HepG2 (cell line): ENCODE measurements around the gene C1orf216. TPM values are rescaled to one million over a fixed set of nuclear protein-coding genes. Genes with fewer than 3 reads are reported as not detected.

Experiments
- E2F2 ChIP-seq: sonication (generic); formaldehyde crosslinking; IDR thresholded peaks from 2 replicates; pipeline ENCODE4 v1.4.0; 2020; ENCODE audit warnings: missing genetic modification reagents, borderline replicate concordance
- ELF4 ChIP-seq: sonication (generic); formaldehyde crosslinking; IDR thresholded peaks from 2 replicates; pipeline ENCODE4 v1.5.0; 2020; ENCODE audit warnings: missing genetic modification reagents, mild to moderate bottlenecking, moderate library complexity, borderline replicate concordance
- HHEX ChIP-seq: IDR thresholded peaks from 2 replicates; pipeline ENCODE4 v1.6.1; 2016; ENCODE audit warnings: control low read depth
- MATR3 ChIP-seq: sonication (generic); formaldehyde crosslinking; IDR thresholded peaks from 2 replicates; pipeline ENCODE4 v1.4.0; 2020; ENCODE audit warnings: missing genetic modification reagents
- MTF1 ChIP-seq: sonication (generic); formaldehyde crosslinking; IDR thresholded peaks from 2 replicates; pipeline ENCODE4 v1.5.0; 2020; ENCODE audit warnings: missing genetic modification reagents
- MYNN ChIP-seq: sonication (generic); formaldehyde crosslinking; IDR thresholded peaks from 2 replicates; pipeline ENCODE4 v1.4.0; 2020; ENCODE audit warnings: mild to moderate bottlenecking, low read depth, missing genetic modification reagents
- PCBP2 ChIP-seq: fragments of 200-400 bp; formaldehyde crosslinking; optimal IDR thresholded peaks from 2 replicates; pipeline ENCODE3; 2018; ENCODE audit warnings: low read length, low read depth; ENCODE audit not compliant: poor library complexity, severe bottlenecking
- RBFOX2 ChIP-seq: fragments of 200-400 bp; formaldehyde crosslinking; IDR thresholded peaks from 2 replicates; pipeline ENCODE4 v1.6.1; 2017; ENCODE audit warnings: low read depth, mild to moderate bottlenecking, low read length
- RFX5 ChIP-seq: IDR thresholded peaks from 2 replicates; pipeline ENCODE4 v1.6.1; 2011; ENCODE audit warnings: low read depth, low read length, improper control_type of control experiment
- TFDP1 ChIP-seq: IDR thresholded peaks from 2 replicates; pipeline ENCODE4 v1.6.1; 2016; ENCODE audit warnings: missing compliant biosample characterization, missing genetic modification reagents, borderline replicate concordance
- THAP7 ChIP-seq: sonication (generic); formaldehyde crosslinking; IDR thresholded peaks from 2 replicates; pipeline ENCODE4 v1.8.1; 2023; ENCODE audit warnings: mild to moderate bottlenecking, missing genetic modification reagents
- THYN1 ChIP-seq: sonication (generic); formaldehyde crosslinking; IDR thresholded peaks from 2 replicates; pipeline ENCODE4 v1.8.1; 2023; ENCODE audit warnings: low read depth, mild to moderate bottlenecking, moderate library complexity, missing genetic modification reagents, borderline replicate concordance
- WIZ ChIP-seq: sonication (generic); formaldehyde crosslinking; IDR thresholded peaks from 2 replicates; pipeline ENCODE4 v1.5.1; 2020; ENCODE audit warnings: mild to moderate bottlenecking, missing genetic modification reagents
- ZBTB26 ChIP-seq: IDR thresholded peaks from 2 replicates; pipeline ENCODE4 v1.6.1; 2016; ENCODE audit warnings: missing compliant biosample characterization, missing genetic modification reagents, borderline replicate concordance
- ZNF225 ChIP-seq: sonication (generic); formaldehyde crosslinking; IDR thresholded peaks from 2 replicates; pipeline ENCODE4 v1.4.0; 2020; ENCODE audit warnings: mild to moderate bottlenecking, missing genetic modification reagents
- ZNF263 ChIP-seq: sonication (generic); formaldehyde crosslinking; IDR thresholded peaks from 2 replicates; pipeline ENCODE4 v1.4.0; 2020; ENCODE audit warnings: missing genetic modification reagents
- ZNF543 ChIP-seq: sonication (generic); formaldehyde crosslinking; IDR thresholded peaks from 2 replicates; pipeline ENCODE4 v1.4.0; 2020; ENCODE audit warnings: mild to moderate bottlenecking, missing genetic modification reagents
- ZNF605 ChIP-seq: sonication (generic); formaldehyde crosslinking; IDR thresholded peaks from 2 replicates; pipeline ENCODE4 v1.8.0; 2022; ENCODE audit warnings: mild to moderate bottlenecking, missing genetic modification reagents
- polyA plus RNA-seq, 8 experiments: library from polyadenylated mRNA; depleted of rRNA in 3 of 8; stranded (reverse) in 7 of 8; unstranded in 1 of 8; fragments of >200 nt; fragmentation: Illumina TruSeq in 4 of 8; extraction: Trizol in 4 of 8; gene quantifications; 2 replicates each; pipeline versions ENCODE4 v1.2.1 to v1.2.3, GENCODE V29; 2011 to 2016; ENCODE audit warnings: low read depth in 4 of 8, missing spikeins in 1 of 8, mixed read lengths in 1 of 8; ENCODE audit not compliant: insufficient read depth in 1 of 8
- total RNA-seq, 5 experiments: library from RNA; depleted of rRNA; stranded (reverse); fragments of >200 nt; fragmentation: Illumina TruSeq; extraction: Trizol; gene quantifications; 2 replicates each; pipeline ENCODE4 v1.2.3, GENCODE V29; 2016; ENCODE audit warnings: low read depth in 1 of 5

C1orf216 gene
- total and polyA plus RNA-seq, 2 of the 13 experiments (the other 11 are each of a cell fraction or from before 2014, with no cell fraction given): 0.48 to 1.1 TPM

- peak; percentile 26; the same call in 1 of the 2 replicates for TF ChIP-seq TFDP1 (CRISPR knock-in tag)
- TF ChIP-seq ZNF605 (CRISPR knock-in tag): no peak
- TF ChIP-seq HHEX (CRISPR knock-in tag): no peak
- TF ChIP-seq THAP7: no peak
- TF ChIP-seq ELF4 (CRISPR knock-in tag): no peak
- TF ChIP-seq RFX5: no peak
- TF ChIP-seq MTF1: no peak
- no peak for TF ChIP-seq THYN1
- no peak for TF ChIP-seq RBFOX2
- no peak for TF ChIP-seq E2F2 (CRISPR knock-in tag)
- TF ChIP-seq MYNN: no peak
- no peak for TF ChIP-seq MATR3 (CRISPR knock-in tag)
- no peak for TF ChIP-seq ZNF225 (CRISPR knock-in tag)
- TF ChIP-seq ZNF263 (CRISPR knock-in tag): peak; percentile 89
- TF ChIP-seq ZNF543 (CRISPR knock-in tag): 0 out of 2 replicates have a peak, but pooled peaks have one; percentile 16
- TF ChIP-seq PCBP2: no peak
- TF ChIP-seq ZBTB26 (CRISPR knock-in tag): no peak
- TF ChIP-seq WIZ: no peak
Measured at GRCh38 chr1:35707601-35708440, 10.9 kb downstream of the C1orf216 start (continued).
